ENCODE data around the gene EPC1. TPM values are rescaled to one million over a fixed set of nuclear protein-coding genes. Genes with fewer than 3 reads are reported as not detected.

The EPC1 gene
- total and polyA plus RNA-seq, 2 experiments from 2014 or later = 10.6 to 12.5 TPM

DNA sequence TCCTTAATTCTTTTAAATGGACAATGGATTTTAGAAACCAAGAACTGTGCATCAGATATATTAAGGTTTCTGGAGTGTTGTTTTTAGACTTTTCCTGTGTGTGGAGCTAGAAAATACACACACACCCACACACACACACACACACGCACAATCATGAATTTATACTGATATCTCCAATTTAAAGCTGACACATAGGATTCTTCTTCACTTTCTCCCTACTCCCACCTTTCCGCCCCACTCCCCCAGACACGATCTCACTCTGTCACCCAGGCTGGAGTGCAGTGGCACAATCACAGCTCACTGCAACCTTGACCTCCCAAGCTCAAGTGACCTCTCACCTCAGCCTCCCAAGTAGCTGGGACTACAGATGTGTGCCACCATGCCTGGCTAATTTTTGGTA, 100.3 kb downstream of the EPC1 start:
- Histone ChIP-seq H3K27me3 (replicated peaks; ENCODE audit: insufficient read depth) (no peaks in the 10 kb centered on the region), H3K4me3 (no peak overlapping the region), H3K27ac (no peak overlapping the region), H3K36me3 (ENCODE audit: low read depth) (no peaks in the 10 kb centered on the region), H3K4me2 (ENCODE audit: unreplicated experiment) (no peak overlapping the region), H2AFZ (no peak overlapping the region), H3K9ac (no peak overlapping the region), H3K9me2 (ENCODE audit: insufficient read depth) (no peaks in the 10 kb centered on the region), H3K9me3 (ENCODE audit: low read depth) (no peaks in the 10 kb centered on the region), H3K4me1 (ENCODE audit: insufficient read depth) (peaks cover 6% of the 10 kb centered on the region; the same call in 1 of the 2 replicates), H3K79me2 (ENCODE audit: insufficient read depth) (no peaks in the 10 kb centered on the region), H4K20me1 (ENCODE audit: insufficient read depth) (no peaks in the 10 kb centered on the region), H3F3A (ENCODE audit: insufficient read depth) (no peaks in the 10 kb centered on the region)
- 71 to 82% methylated on average over 3 of the region's 3 CpGs for WGBS, 2 experiments (ENCODE audit: low coverage in 1 of 2, low lambda C conversion rate in 2 of 2, missing lambda C conversion rate in 2 of 2)
- TF ChIP-seq EZH2 (IDR thresholded peaks at IDR 0.05; ENCODE audit: insufficient read depth, poor library complexity, severe bottlenecking) = no peak
- no peak for TF ChIP-seq EZH2phosphoT487 (IDR thresholded peaks at IDR 0.05; ENCODE audit: insufficient read depth, low read depth)
- no peak for DNase-seq
- in situ Hi-C loops (cut with MboI) = no loop called here

DNA sequence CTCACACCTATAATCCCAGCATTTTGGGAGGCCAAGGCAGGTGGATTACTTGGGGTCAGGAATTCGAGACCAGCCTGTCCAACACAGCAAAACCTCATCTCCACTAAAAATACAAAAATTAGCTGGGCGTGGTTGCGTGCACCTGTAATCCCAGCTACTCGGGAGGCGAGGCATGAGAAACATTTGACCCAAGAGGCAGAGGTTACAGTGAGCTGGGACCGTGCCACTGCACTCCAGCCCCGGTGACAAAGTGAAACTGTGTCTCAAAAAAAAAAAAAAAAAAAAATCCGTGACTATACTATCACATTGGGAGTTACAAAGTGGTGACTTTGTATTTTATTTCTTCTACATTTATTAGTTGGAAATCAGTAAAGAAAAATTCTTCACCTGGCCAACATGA, 101.2 kb downstream of the EPC1 start:
- Histone ChIP-seq H3F3A (ENCODE audit: insufficient read depth) (peaks cover 1% of the 10 kb centered on the region; the same call in 1 of the 2 replicates), H3K9ac (no peak overlapping the region), H3K4me2 (ENCODE audit: unreplicated experiment) (no peak overlapping the region), H3K27ac (no peak overlapping the region), H3K9me2 (ENCODE audit: insufficient read depth) (no peaks in the 10 kb centered on the region), H3K4me1 (ENCODE audit: insufficient read depth) (peaks cover 7% of the 10 kb centered on the region; the same call in 1 of the 2 replicates), H3K27me3 (replicated peaks; ENCODE audit: insufficient read depth) (no peaks in the 10 kb centered on the region), H3K9me3 (ENCODE audit: low read depth) (no peaks in the 10 kb centered on the region), H3K79me2 (ENCODE audit: insufficient read depth) (no peaks in the 10 kb centered on the region), H4K20me1 (ENCODE audit: insufficient read depth) (no peaks in the 10 kb centered on the region), H3K4me3 (no peak overlapping the region), H3K36me3 (ENCODE audit: low read depth) (no peaks in the 10 kb centered on the region), H2AFZ (no peak overlapping the region)
- in situ Hi-C loops (cut with MboI) = no loop called here
- DNase-seq = no peak
- 80% methylated on average over 8 of the region's 8 CpGs for WGBS, 2 experiments (ENCODE audit: low coverage in 1 of 2, low lambda C conversion rate in 2 of 2, missing lambda C conversion rate in 2 of 2)
- TF ChIP-seq EZH2phosphoT487 (IDR thresholded peaks at IDR 0.05; ENCODE audit: insufficient read depth, low read depth) (no peak), EZH2 (IDR thresholded peaks at IDR 0.05; ENCODE audit: insufficient read depth, poor library complexity, severe bottlenecking) (no peak)

DNA sequence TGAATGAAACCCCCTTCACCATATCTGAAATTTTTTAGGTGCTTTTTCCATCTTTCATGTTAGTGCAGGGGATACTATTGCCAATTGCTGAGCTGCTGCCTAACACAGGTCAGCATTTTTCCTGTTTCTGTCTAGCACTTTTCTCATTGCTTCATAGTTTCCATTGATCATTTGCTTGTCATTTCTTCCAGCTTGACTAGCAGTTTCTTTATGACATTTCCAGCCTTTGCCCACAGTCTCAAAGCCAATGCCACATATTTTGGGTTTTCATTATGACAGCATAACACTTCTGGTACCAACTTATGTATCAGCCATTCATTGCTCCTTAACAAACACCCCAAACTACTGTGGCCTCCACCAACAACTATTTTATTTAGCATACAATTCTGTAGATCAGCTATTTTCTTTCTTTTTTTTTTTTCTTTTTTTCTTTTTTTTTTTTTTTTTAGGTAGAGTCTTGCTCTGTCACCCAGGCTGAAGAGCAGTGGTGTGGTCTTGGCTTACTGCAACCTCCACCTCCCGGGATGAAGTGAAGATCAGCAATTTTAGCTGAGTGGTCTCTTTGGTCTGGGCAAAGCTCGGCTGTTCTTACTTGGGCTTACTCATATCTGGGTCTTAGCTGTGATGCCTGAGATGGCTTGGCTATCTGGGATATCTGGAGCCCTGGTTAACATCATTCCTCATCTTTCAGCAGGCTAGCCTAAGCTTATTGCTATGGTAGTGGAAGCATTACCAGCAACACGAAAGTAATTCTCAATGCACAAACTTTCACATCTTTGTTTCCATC, 102.3 kb downstream of the EPC1 start:
- TF ChIP-seq EZH2 (IDR thresholded peaks at IDR 0.05; ENCODE audit: insufficient read depth, poor library complexity, severe bottlenecking) = no peak
- TF ChIP-seq EZH2phosphoT487 (IDR thresholded peaks at IDR 0.05; ENCODE audit: insufficient read depth, low read depth) = no peak
- Histone ChIP-seq H3K9me3 (ENCODE audit: low read depth) (no peaks in the 10 kb centered on the region), H2AFZ (no peak overlapping the region), H3K36me3 (ENCODE audit: low read depth) (no peaks in the 10 kb centered on the region), H3K27ac (no peak overlapping the region), H3K79me2 (ENCODE audit: insufficient read depth) (no peaks in the 10 kb centered on the region), H3K4me2 (ENCODE audit: unreplicated experiment) (no peak overlapping the region), H3K4me3 (no peak overlapping the region), H3F3A (ENCODE audit: insufficient read depth) (peaks cover 13% of the 10 kb centered on the region; the same call in 1 of the 2 replicates), H4K20me1 (ENCODE audit: insufficient read depth) (no peaks in the 10 kb centered on the region), H3K9ac (no peak overlapping the region), H3K4me1 (ENCODE audit: insufficient read depth) (peaks cover 19% of the 10 kb centered on the region), H3K9me2 (ENCODE audit: insufficient read depth) (no peaks in the 10 kb centered on the region), H3K27me3 (replicated peaks; ENCODE audit: insufficient read depth) (no peaks in the 10 kb centered on the region)
- in situ Hi-C loops (cut with MboI) = no loop called here
- no peak for DNase-seq
- WGBS, 2 experiments (ENCODE audit: low coverage in 1 of 2, low lambda C conversion rate in 2 of 2, missing lambda C conversion rate in 2 of 2) = 62 to 68% methylated on average over 3 of the region's 3 CpGs

DNA sequence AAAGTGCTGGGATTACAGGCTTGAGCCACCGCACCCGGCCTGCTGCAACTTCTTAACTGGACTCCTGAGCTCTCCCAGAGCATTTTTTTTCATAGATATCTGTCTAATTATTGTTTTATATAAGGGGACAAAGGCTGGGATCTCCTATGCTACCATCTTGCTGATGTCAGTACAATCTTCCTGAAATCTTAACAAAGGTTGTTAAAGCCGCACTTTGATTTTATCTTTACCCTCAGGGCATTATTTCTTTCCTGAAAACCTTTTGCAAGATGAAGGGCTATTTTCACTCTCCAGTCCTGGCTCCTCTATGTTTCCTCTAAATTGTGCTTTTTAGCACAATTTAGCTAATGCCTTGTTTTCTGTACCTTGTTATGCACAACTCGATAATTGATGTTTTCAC, 102.9 kb downstream of the EPC1 start:
- Histone ChIP-seq H3K9ac (no peak overlapping the region), H3K4me3 (no peak overlapping the region), H3K4me1 (ENCODE audit: insufficient read depth) (peaks cover 25% of the 10 kb centered on the region), H3K27me3 (replicated peaks; ENCODE audit: insufficient read depth) (no peaks in the 10 kb centered on the region), H3K36me3 (ENCODE audit: low read depth) (no peaks in the 10 kb centered on the region), H3K27ac (no peak overlapping the region), H3K4me2 (ENCODE audit: unreplicated experiment) (no peak overlapping the region), H3K9me3 (ENCODE audit: low read depth) (no peaks in the 10 kb centered on the region), H3F3A (ENCODE audit: insufficient read depth) (peaks cover 19% of the 10 kb centered on the region; the same call in 1 of the 2 replicates), H3K9me2 (ENCODE audit: insufficient read depth) (no peaks in the 10 kb centered on the region), H2AFZ (no peak overlapping the region), H3K79me2 (ENCODE audit: insufficient read depth) (no peaks in the 10 kb centered on the region), H4K20me1 (ENCODE audit: insufficient read depth) (no peaks in the 10 kb centered on the region)
- in situ Hi-C loops (cut with MboI) = no loop called here
- WGBS, 2 experiments (ENCODE audit: low coverage in 1 of 2, low lambda C conversion rate in 2 of 2, missing lambda C conversion rate in 2 of 2) = 79 to 80% methylated on average over 4 of the region's 4 CpGs
- no peak for TF ChIP-seq EZH2phosphoT487 (IDR thresholded peaks at IDR 0.05; ENCODE audit: insufficient read depth, low read depth)
- TF ChIP-seq EZH2 (IDR thresholded peaks at IDR 0.05; ENCODE audit: insufficient read depth, poor library complexity, severe bottlenecking) = no peak
- no peak for DNase-seq

All from GM23248 (cell line).